Measurements from ENCODE around the gene GUCD1. TPM values are rescaled to one million over a fixed set of nuclear protein-coding genes. Genes with fewer than 3 reads are reported as not detected.

The GUCD1 gene
- total RNA-seq, 2 experiments from 2014 or later: 114 to 144 TPM

DNA sequence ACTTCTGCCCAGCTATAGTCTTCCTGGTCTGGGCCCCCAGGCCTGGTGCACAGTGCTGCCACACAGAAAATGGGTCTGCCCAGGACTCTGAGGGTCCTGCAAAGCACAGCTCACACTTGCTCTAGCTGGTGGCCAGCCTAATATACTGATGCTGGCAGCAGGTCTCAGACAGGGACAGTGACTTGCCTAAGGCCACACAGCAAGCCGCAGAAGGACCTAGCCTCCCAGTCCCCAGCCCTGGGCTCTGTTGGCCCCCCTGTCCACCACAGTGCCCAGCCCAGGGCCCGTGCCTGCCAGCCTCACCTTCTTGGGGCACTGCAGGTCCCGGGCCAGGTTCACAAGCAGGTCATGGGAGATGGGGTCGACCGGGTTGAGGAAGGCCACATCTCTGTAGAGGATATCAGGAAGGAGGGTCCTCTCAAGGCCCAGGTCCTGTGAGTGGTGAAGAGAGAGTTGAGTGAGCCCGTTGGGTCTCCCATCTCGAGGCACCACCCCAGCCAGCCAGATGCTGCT is 34.6 kb upstream of the GUCD1 start:
- H3K4me2 ChIP-seq (ENCODE audit: low read length): no peak overlapping the region
- no TSS peak for BruUV-seq (replicated peaks)
- H3K36me3 ChIP-seq (ENCODE audit: insufficient read depth, low read length): no peaks in the 10 kb centered on the region
- POLR2A ChIA-PET: no interaction called here
- no peaks in the 10 kb centered on the region for H3K4me1 ChIP-seq (ENCODE audit: insufficient read depth, low read length, poor library complexity, severe bottlenecking)
- no peaks in the 10 kb centered on the region for H3K9me3 ChIP-seq (ENCODE audit: low read length)
- no peaks in the 10 kb centered on the region for H3K79me2 ChIP-seq (ENCODE audit: insufficient read depth, low read depth, low read length)
- H3K4me3 ChIP-seq (ENCODE audit: low read depth, low read length, poor library complexity, severe bottlenecking): no peak overlapping the region
- DNase-seq (ENCODE audit: low spot score): no peak
- H2AFZ ChIP-seq (ENCODE audit: low read length): no peak overlapping the region
- no peak overlapping the region for H3K27ac ChIP-seq (ENCODE audit: low read depth, low read length, poor library complexity, severe bottlenecking)
- no peaks in the 10 kb centered on the region for H3K9me2 ChIP-seq (ENCODE audit: insufficient read depth, low read length)
- no peaks in the 10 kb centered on the region for H4K20me1 ChIP-seq (ENCODE audit: insufficient read depth, low read length)
- intact Hi-C loops (cut with micrococcal nuclease; ENCODE audit: unreplicated experiment): no loop called here
- no peak for TF ChIP-seq EZH2phosphoT487 (IDR thresholded peaks at IDR 0.05; ENCODE audit: borderline replicate concordance, low read depth, low read length)
- TF ChIP-seq, protein P1, sequence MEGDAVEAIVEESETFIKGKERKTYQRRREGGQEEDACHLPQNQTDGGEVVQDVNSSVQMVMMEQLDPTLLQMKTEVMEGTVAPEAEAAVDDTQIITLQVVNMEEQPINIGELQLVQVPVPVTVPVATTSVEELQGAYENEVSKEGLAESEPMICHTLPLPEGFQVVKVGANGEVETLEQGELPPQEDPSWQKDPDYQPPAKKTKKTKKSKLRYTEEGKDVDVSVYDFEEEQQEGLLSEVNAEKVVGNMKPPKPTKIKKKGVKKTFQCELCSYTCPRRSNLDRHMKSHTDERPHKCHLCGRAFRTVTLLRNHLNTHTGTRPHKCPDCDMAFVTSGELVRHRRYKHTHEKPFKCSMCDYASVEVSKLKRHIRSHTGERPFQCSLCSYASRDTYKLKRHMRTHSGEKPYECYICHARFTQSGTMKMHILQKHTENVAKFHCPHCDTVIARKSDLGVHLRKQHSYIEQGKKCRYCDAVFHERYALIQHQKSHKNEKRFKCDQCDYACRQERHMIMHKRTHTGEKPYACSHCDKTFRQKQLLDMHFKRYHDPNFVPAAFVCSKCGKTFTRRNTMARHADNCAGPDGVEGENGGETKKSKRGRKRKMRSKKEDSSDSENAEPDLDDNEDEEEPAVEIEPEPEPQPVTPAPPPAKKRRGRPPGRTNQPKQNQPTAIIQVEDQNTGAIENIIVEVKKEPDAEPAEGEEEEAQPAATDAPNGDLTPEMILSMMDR (conservative IDR thresholded peaks at IDR 0.05; ENCODE audit: low read length): no peak
- CTCF ChIA-PET (ENCODE audit: unreplicated experiment): no interaction called here

GRCh38 chr22:24588757-24589481 is 34.0 kb upstream of the GUCD1 start:
- Histone ChIP-seq H3K27ac (ENCODE audit: low read depth, low read length, poor library complexity, severe bottlenecking) (no peak overlapping the region), H3K9me2 (ENCODE audit: insufficient read depth, low read length) (no peaks in the 10 kb centered on the region), H3K4me2 (ENCODE audit: low read length) (no peak overlapping the region), H3K4me1 (ENCODE audit: insufficient read depth, low read length, poor library complexity, severe bottlenecking) (no peaks in the 10 kb centered on the region), H3K4me3 (ENCODE audit: low read depth, low read length, poor library complexity, severe bottlenecking) (no peak overlapping the region), H4K20me1 (ENCODE audit: insufficient read depth, low read length) (no peaks in the 10 kb centered on the region), H3K36me3 (ENCODE audit: insufficient read depth, low read length) (no peaks in the 10 kb centered on the region), H3K79me2 (ENCODE audit: insufficient read depth, low read depth, low read length) (no peaks in the 10 kb centered on the region), H3K9me3 (ENCODE audit: low read length) (no peaks in the 10 kb centered on the region), H2AFZ (ENCODE audit: low read length) (no peak overlapping the region)
- BruUV-seq (replicated peaks): no TSS peak
- POLR2A ChIA-PET: no interaction called here
- no peak for DNase-seq (ENCODE audit: low spot score)
- CTCF ChIA-PET (ENCODE audit: unreplicated experiment): no interaction called here
- no peak for TF ChIP-seq EZH2phosphoT487 (IDR thresholded peaks at IDR 0.05; ENCODE audit: borderline replicate concordance, low read depth, low read length)
- TF ChIP-seq, protein P1 (conservative IDR thresholded peaks at IDR 0.05; ENCODE audit: low read length): no peak
- intact Hi-C loops (cut with micrococcal nuclease; ENCODE audit: unreplicated experiment): no loop called here

DNA sequence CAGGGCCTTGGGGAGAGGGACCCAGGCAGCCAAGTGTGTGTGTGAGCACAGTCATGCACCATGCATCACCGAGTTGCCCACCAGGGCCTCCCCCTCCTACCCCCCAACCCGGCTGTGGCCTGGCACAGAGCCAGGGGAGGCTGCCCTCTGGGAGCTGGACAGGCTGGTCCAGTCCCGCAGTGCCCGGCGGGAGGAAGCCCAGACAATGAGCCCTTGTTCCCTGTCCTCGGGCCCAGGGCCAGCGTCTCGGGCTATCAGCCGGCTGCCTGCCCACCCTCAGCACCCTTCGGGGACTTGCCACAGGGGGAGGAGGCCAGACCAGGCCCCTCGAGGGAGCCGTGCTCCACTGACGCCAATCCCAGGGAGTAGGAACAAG is 33.4 kb upstream of the GUCD1 start:
- Histone ChIP-seq H3K36me3 (ENCODE audit: insufficient read depth, low read length) (no peaks in the 10 kb centered on the region), H3K4me2 (ENCODE audit: low read length) (no peak overlapping the region), H4K20me1 (ENCODE audit: insufficient read depth, low read length) (no peaks in the 10 kb centered on the region), H3K79me2 (ENCODE audit: insufficient read depth, low read depth, low read length) (no peaks in the 10 kb centered on the region), H3K9me3 (ENCODE audit: low read length) (no peaks in the 10 kb centered on the region), H2AFZ (ENCODE audit: low read length) (no peak overlapping the region), H3K4me3 (ENCODE audit: low read depth, low read length, poor library complexity, severe bottlenecking) (no peak overlapping the region), H3K27ac (ENCODE audit: low read depth, low read length, poor library complexity, severe bottlenecking) (no peak overlapping the region), H3K9me2 (ENCODE audit: insufficient read depth, low read length) (no peaks in the 10 kb centered on the region), H3K4me1 (ENCODE audit: insufficient read depth, low read length, poor library complexity, severe bottlenecking) (no peaks in the 10 kb centered on the region)
- no peak for DNase-seq (ENCODE audit: low spot score)
- POLR2A ChIA-PET: no interaction called here
- intact Hi-C loops (cut with micrococcal nuclease; ENCODE audit: unreplicated experiment): no loop called here
- CTCF ChIA-PET (ENCODE audit: unreplicated experiment): no interaction called here
- TF ChIP-seq EZH2phosphoT487 (IDR thresholded peaks at IDR 0.05; ENCODE audit: borderline replicate concordance, low read depth, low read length): no peak
- TF ChIP-seq, protein P1 (conservative IDR thresholded peaks at IDR 0.05; ENCODE audit: low read length): no peak
- no TSS peak for BruUV-seq (replicated peaks)

Measured in OCI-LY7 (cell line).